Measurements from ENCODE around the gene RASGRP3.

- TF ChIP-seq CTCF (IDR thresholded peaks at IDR 0.05) (no peak), REST (IDR thresholded peaks at IDR 0.05; ENCODE audit: low read depth, low read length) (no peak), RFX5 (IDR thresholded peaks at IDR 0.05; ENCODE audit: low read length) (no peak), MXI1 (IDR thresholded peaks at IDR 0.05; ENCODE audit: low read depth, low read length) (no peak)
Observed at GRCh38 chr2:33458248-33458819, 18.1 kb upstream of the RASGRP3 start.

Data from SK-N-SH (cell line).